NCI-H1436 treated with DMSO at 0.1 percent for 48 hours (cell line): ENCODE measurements around the gene CCNA2.

ENCODE experiments used
- DNase-seq: peaks from one replicate; lab custom pipeline; 2025; lab: John Stamatoyannopoulos, UW

CCNA2 gene

DNA sequence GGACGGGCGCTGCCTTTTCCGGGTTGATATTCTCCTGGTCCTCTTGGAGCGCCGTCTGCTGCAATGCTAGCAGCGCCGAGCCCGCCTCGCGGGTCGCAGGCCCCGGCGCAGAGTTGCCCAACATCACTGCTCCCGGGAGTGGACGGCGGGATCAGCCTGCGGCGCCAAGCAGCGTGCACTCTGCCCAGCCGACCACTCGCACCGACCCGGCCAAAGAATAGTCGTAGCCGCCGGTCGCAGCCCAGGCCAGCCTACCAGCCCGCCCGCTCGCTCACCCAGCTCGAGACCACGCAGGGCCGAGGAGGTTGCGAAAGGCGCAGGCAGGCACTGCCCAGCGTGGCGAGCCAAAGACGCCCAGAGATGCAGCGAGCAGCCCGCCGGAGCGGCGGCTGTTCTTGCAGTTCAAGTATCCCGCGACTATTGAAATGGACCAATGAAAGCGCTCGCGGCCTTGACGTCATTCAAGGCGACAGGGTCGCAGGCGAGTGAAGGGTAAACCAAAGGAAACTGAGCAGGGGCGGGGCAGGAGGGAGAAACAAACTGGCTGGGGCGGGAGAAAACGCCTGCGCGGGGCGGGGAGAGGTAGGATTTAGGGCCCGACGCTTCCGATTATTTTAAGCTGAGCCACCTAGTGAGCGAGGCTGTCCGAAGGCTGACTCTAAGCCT is at the start of gene CCNA2:
Gene CCNA2, minus strand, starts transcription at position 379 of the 666 bp plus-strand sequence. Its CDS starts 255 bp downstream, at position 124.
- DNase-seq: peak; percentile 78

- DNase-seq: peak; percentile 87
These were observed 46.4 kb upstream of the CCNA2 start, which contains the start of gene BBS7 for GRCh38 chr4:121869841-121870822. Gene BBS7, minus strand, starts transcription at chr4:121870474. Its CDS starts 161 bp downstream, at chr4:121870313.

GRCh38 chr4:121863799-121864198 is 40.1 kb upstream of the CCNA2 start:
- no peak for DNase-seq

- no peak for DNase-seq
These were observed 37.7 kb upstream of the CCNA2 start for GRCh38 chr4:121861426-121861825.

- no peak for DNase-seq
These were observed 36.4 kb upstream of the CCNA2 start for GRCh38 chr4:121860121-121860520.

DNA sequence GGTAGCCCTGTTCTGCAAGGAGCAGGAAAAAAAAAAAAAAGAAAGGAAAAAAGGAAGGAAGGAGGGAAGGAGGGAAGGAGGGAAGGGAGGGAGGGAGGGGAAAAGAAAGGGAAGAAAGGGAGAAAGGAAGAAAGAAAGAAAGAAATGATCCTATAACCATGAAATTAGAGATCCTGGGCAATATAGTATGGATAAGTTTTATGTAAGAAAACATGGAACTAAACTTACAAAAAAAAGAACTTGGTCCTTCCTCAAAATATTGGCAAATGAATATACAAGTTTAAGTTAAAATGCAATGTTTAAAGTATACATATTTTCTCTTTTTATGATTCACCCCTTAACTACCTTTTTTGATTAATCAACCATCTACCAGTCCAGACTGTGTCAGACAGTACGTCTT is 27.7 kb upstream of the CCNA2 start:
- no peak for DNase-seq

GRCh38 chr4:121846662-121847061 is 23.0 kb upstream of the CCNA2 start:
- DNase-seq: no peak

DNA sequence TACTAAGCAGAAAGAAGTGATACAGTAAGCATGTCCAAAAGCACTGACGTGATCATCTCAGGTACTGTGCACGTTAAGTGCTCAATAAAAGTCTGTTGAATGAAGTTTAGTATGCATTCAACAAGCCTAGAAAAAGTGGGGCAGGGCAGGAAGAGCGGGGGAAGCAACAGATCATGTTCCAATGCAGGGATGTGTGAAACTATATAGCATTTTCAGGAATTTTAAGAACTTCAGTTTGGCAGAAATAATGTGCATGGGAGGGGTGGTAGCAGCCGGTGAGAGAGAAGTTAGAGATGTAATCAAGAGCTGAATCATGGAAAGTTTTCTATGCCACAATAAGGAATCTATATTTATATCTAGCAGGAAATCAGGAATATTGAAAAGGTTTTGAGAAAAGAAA is 19.2 kb upstream of the CCNA2 start:
- DNase-seq: no peak

GRCh38 chr4:121838136-121838535 is 14.5 kb upstream of the CCNA2 start:
- no peak for DNase-seq

- no peak for DNase-seq
These were observed 5.8 kb upstream of the CCNA2 start for GRCh38 chr4:121829511-121829910.

DNA sequence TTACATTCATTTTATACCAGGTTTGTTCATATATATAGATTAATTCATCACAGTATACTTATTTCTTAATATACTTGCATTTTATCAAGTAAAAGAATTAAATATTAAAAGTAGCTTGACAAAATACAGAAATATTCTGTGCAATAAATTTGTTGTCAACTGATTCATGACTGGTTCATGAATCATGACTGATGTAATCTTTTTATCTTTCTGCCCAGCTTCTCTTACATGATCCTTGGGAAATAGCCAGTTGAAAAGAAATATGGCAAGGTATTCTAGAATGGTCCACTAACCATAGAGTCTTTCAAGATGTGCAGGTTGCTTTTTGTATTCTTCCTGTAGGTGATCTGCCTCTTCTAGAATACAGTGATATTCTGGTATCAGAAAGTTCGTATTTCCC is 4.2 kb upstream of the CCNA2 start:
- no peak for DNase-seq

- no peak for DNase-seq
These were observed 1.3 kb upstream of the CCNA2 start for GRCh38 chr4:121824950-121825349.

GRCh38 chr4:121824171-121824527 is 466 bp upstream of the CCNA2 start:
- no peak for DNase-seq

GRCh38 chr4:121822796-121823504 is 733 bp downstream of the CCNA2 start:
- DNase-seq: no peak

GRCh38 chr4:121822047-121822446 is 1.6 kb downstream of the CCNA2 start:
- DNase-seq: no peak

GRCh38 chr4:121819216-121819965 is 4.3 kb downstream of the CCNA2 start:
- DNase-seq: no peak

GRCh38 chr4:121818215-121818614 is 5.5 kb downstream of the CCNA2 start:
- no peak for DNase-seq

GRCh38 chr4:121817701-121818100 is 6.0 kb downstream of the CCNA2 start:
- no peak for DNase-seq

GRCh38 chr4:121817006-121817405 is 6.7 kb downstream of the CCNA2 start:
- no peak for DNase-seq

DNA sequence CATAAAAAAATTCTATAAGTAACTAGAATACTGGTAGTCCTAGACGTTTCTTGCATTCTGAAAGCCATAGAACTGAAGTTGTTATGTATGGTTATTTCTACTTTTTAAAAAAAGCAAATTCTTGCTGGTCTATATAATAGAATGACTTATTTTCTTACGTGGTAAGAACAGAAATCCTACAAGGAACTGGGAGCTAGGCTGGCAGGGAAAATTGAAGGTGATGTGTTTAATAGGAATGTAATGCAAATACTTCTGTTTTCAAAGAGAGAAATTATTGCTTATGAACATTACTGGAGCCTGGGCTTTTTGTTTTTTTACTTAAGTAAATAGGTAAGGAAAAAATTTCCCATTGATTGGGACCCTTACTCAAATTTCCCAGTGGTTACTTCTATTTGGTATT is 8.9 kb downstream of the CCNA2 start:
- no peak for DNase-seq

GRCh38 chr4:121811122-121811521 is 12.6 kb downstream of the CCNA2 start:
- DNase-seq: no peak

DNA sequence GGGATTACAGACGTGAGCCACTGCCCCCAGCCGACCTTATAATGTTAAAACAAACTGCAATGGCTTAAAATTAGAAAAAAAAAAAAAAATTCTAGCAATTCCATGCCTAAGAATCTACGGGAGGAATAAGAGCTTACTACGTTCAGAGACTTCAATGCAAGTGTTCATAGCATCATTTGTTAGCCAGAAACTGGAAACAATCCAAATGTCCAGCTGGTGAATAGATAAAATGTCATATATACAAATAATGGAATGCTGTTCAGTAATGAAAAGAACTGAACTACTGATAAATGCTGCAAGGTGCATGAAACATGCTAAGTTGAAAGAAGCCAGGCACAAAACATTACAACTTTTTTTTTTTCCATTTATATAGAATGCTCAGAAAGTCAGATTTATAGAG is 17.3 kb downstream of the CCNA2 start:
- no peak for DNase-seq
